ENCODE data around the gene HAPLN2. TPM values are rescaled to one million over a fixed set of nuclear protein-coding genes. Genes with fewer than 3 reads are reported as not detected.

HAPLN2 gene
- total and polyA plus RNA-seq, 2 of the 8 experiments (the other 6 are each of a cell fraction or from before 2014, with no cell fraction given), result 0.19 to 0.51 TPM

DNA sequence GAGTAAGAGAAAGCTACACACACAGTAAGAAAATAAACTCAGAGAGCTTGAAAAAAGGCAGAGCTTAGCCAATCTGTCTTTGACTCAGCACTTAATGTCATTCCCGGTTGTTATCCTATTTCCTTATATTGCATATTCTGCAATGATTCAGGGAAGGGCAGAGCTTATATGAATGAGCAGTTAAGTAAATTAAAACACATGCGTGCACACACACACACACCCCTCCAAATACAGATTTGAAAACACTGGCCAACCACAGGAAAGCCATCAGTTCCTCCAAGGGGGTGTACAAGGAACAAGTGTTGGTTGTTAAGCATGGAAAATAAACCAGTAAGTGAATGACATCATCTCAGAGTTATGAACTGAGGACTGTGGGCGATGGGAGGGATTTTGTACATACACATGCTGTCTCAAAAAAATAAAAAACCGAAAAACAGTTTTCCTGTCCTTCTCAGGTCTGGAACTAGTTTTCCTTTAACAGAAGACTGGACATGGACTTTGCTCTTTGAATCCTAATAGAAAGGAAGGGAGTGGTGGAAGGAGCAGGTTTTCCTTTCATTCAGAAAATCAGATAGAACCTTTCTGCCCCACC is 47.9 kb upstream of the HAPLN2 start:
- no peak overlapping the region for H2BK12ac ChIP-seq (ENCODE audit: low read depth, low read length)
- TF ChIP-seq, protein P1, sequence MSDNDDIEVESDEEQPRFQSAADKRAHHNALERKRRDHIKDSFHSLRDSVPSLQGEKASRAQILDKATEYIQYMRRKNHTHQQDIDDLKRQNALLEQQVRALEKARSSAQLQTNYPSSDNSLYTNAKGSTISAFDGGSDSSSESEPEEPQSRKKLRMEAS (IDR thresholded peaks at IDR 0.05), result no peak
- TF ChIP-seq FOSL1 (IDR thresholded peaks at IDR 0.05; ENCODE audit: insufficient read depth, low read depth, low read length), result no peak
- H3K4ac ChIP-seq (replicated peaks; ENCODE audit: insufficient read length, low read depth, low read length), result no peak overlapping the region
- ChIA-PET POLR2A (ENCODE audit: partially characterized antibody) (interaction anchor here (0.7 to 1.4 kb wide), 3 partner anchors 10 to 29 kb away, joined by 3 read pairs; partner anchors contain the start of gene NAXE), CTCF (ENCODE audit: partially characterized antibody) (interaction anchor here (0.6 to 1.7 kb wide), 11 partner anchors 31 to 155 kb away, joined by 3 to 5 read pairs (median 3); no protein-coding TSS in a partner anchor)
- FAIRE-seq, result no peak
- H2BK20ac ChIP-seq (ENCODE audit: low read length), result no peak overlapping the region
- peak overlapping the region; percentile 86 to 92 (median 89); a peak in 7 of 8 replicates for H3K4me3 ChIP-seq (ENCODE audit: extremely low read depth in 1 of 4, insufficient read depth in 2 of 4, low read depth in 3 of 4, low read length in 4 of 4)
- H2BK5ac ChIP-seq (ENCODE audit: low read depth, low read length), result no peak overlapping the region
- no peak overlapping the region for H2AFZ ChIP-seq (ENCODE audit: low read length)
- H3K9ac ChIP-seq (replicated peaks in 1 of 4; ENCODE audit: extremely low read depth in 1 of 4, low read depth in 3 of 4, low read length in 3 of 4), result peak overlapping the region in 2 of 4 experiments; percentile 50 to 55; a peak in 4 of 7 replicates
- H3K27me3 ChIP-seq (replicated peaks in 1 of 4; ENCODE audit: control insufficient read depth in 3 of 4, extremely low read depth in 1 of 4, insufficient read depth in 3 of 4, low read length in 3 of 4), result no peaks in the 10 kb centered on the region
- no peak overlapping the region for H2AK5ac ChIP-seq (ENCODE audit: low read depth, low read length)
- H3K9me3 ChIP-seq (ENCODE audit: insufficient read depth in 2 of 2, low read depth in 1 of 2, low read length in 1 of 2), result no peaks in the 10 kb centered on the region
- H4K5ac ChIP-seq (ENCODE audit: insufficient read length, low read depth, low read length), result no peak overlapping the region
- no peak for DNase-seq (ENCODE audit: low read depth in 1 of 2, low spot score in 2 of 2)
- 82% methylated on average over 4 of the region's 4 CpGs; no CpG with 5 or more reads in 1 of the 2 experiments for WGBS, 2 experiments (ENCODE audit: extremely low coverage in 1 of 2, insufficient coverage in 1 of 2, insufficient read length in 1 of 2, insufficient replicate concordance in 2 of 2, low coverage in 1 of 2, low lambda C conversion rate in 2 of 2, missing lambda C conversion rate in 1 of 2)
- H3K4me2 ChIP-seq (ENCODE audit: insufficient read depth in 1 of 2, low read depth in 2 of 2, low read length in 2 of 2), result peak overlapping the region; percentile 68 to 92
- no peak overlapping the region for H3K27ac ChIP-seq (ENCODE audit: low read depth, low read length)
- H3K23ac ChIP-seq (ENCODE audit: insufficient read length), result no peak overlapping the region
- 0 out of 4 replicates have a peak, but pooled peaks cover 0 to 5% of the 10 kb centered on the region in 2 experiments for H3K79me2 ChIP-seq (ENCODE audit: control insufficient read depth in 1 of 2, insufficient read depth in 2 of 2, low read length in 2 of 2)
- H4K20me1 ChIP-seq (replicated peaks in 1 of 2; ENCODE audit: control insufficient read depth in 1 of 2, insufficient read depth in 2 of 2, low read length in 2 of 2), result no peaks in the 10 kb centered on the region
- H3K4me1 ChIP-seq (replicated peaks in 1 of 4; ENCODE audit: control insufficient read depth in 3 of 4, insufficient read depth in 4 of 4, low read length in 3 of 4), result no peaks in the 10 kb centered on the region; a peak in 1 of 7 replicates
- H3K79me1 ChIP-seq (ENCODE audit: low read depth, low read length), result no peaks in the 10 kb centered on the region; the same call in 1 of the 2 replicates
- H2BK15ac ChIP-seq (ENCODE audit: low read length), result no peak overlapping the region
- 0 out of 8 replicates have a peak, but pooled peaks cover 0 to 3% (median 0%) of the 10 kb centered on the region in 4 experiments for H3K36me3 ChIP-seq (ENCODE audit: control insufficient read depth in 2 of 4, insufficient read depth in 4 of 4, low read length in 3 of 4)
- no peak overlapping the region for H4K8ac ChIP-seq (ENCODE audit: extremely low read depth, insufficient read depth, low read length)
- no peak overlapping the region for H3K18ac ChIP-seq (ENCODE audit: extremely low read depth, low read length)
- no peak overlapping the region for H2BK120ac ChIP-seq (replicated peaks; ENCODE audit: low read depth, low read length)
- peaks cover 3% of the 10 kb centered on the region; the same call in 1 of the 2 replicates for H3K23me2 ChIP-seq (ENCODE audit: low read depth, low read length)
- no peak overlapping the region for H3K56ac ChIP-seq (replicated peaks; ENCODE audit: insufficient read length, low read depth, low read length)
- H4K91ac ChIP-seq (replicated peaks; ENCODE audit: insufficient read length, low read length), result no peak overlapping the region
- H3K14ac ChIP-seq (ENCODE audit: insufficient read length), result no peak overlapping the region

Data from H1 (cell line).